Liver (tissue), 9 donors: ENCODE data around the gene ASAP2. TPM values are rescaled to one million over a fixed set of nuclear protein-coding genes. Genes with fewer than 3 reads are reported as not detected.

Source experiments
- DNase-seq: peaks from one replicate; pipeline ENCODE4 v3.0.0-alpha.2; 2017; ENCODE audit warnings: low spot score
- H3K27ac ChIP-seq, 2 donors: one replicate each; pipeline ENCODE4 v1.7.0; 2013; ENCODE audit warnings: inconsistent platforms in 2 of 2, low read length in 2 of 2, control low read depth in 1 of 2, low read depth in 1 of 2, mild to moderate bottlenecking in 1 of 2
- H3K27me3 ChIP-seq, 4 donors: one replicate each; pipeline versions ENCODE4 v1.6.1 to v1.7.0; 2013; ENCODE audit warnings: low read length in 3 of 4, inconsistent platforms in 1 of 4, mild to moderate bottlenecking in 1 of 4, moderate library complexity in 1 of 4; ENCODE audit not compliant: control insufficient read depth in 4 of 4, insufficient read depth in 4 of 4
- H3K36me3 ChIP-seq, 4 donors: one replicate each; pipeline versions ENCODE4 v1.6.1 to v1.7.0; 2013; ENCODE audit warnings: low read length in 3 of 4, mild to moderate bottlenecking in 3 of 4, low read depth in 1 of 4, moderate library complexity in 1 of 4; ENCODE audit not compliant: control insufficient read depth in 4 of 4, insufficient read depth in 3 of 4
- H3K4me1 ChIP-seq, 4 donors: one replicate each; pipeline versions ENCODE4 v1.6.1 to v1.7.0; 2013; ENCODE audit warnings: low read length in 3 of 4, mild to moderate bottlenecking in 3 of 4, moderate library complexity in 1 of 4; ENCODE audit not compliant: control insufficient read depth in 4 of 4, insufficient read depth in 4 of 4
- H3K4me3 ChIP-seq, 3 donors: one replicate each; pipeline versions ENCODE4 v1.6.1 to v1.7.0; 2013; ENCODE audit warnings: low read length in 3 of 3, control low read depth in 1 of 3, low read depth in 1 of 3, mild to moderate bottlenecking in 1 of 3
- H3K9ac ChIP-seq, 2 donors: one replicate each; pipeline ENCODE4 v1.7.0; 2013; ENCODE audit warnings: low read length in 2 of 2, mild to moderate bottlenecking in 2 of 2, moderate library complexity in 2 of 2, control low read depth in 1 of 2, low read depth in 1 of 2
- H3K9me3 ChIP-seq, 4 donors: one replicate each; pipeline versions ENCODE4 v1.6.1 to v1.7.0; 2013; ENCODE audit warnings: low read length in 3 of 4; ENCODE audit not compliant: control insufficient read depth in 4 of 4
- EGR1 ChIP-seq, 2 donors: IDR thresholded peaks; 2 replicates each; pipeline ENCODE4 v1.6.1; 2016 to 2018; ENCODE audit warnings: antibody characterized with exemption in 2 of 2, low read depth in 2 of 2
- FOXA1 ChIP-seq: IDR thresholded peaks from 2 replicates; pipeline ENCODE4 v1.6.1; 2016; ENCODE audit warnings: antibody characterized with exemption
- FOXA2 ChIP-seq: IDR thresholded peaks from 2 replicates; pipeline ENCODE4 v1.6.1; 2016; ENCODE audit warnings: antibody characterized with exemption
- GABPA ChIP-seq, 2 donors: IDR thresholded peaks in 1 of 2; conservative IDR thresholded peaks in 1 of 2; 2 replicates each; pipeline ENCODE4 v1.6.1; 2016; ENCODE audit warnings: antibody characterized with exemption in 2 of 2, mild to moderate bottlenecking in 1 of 2, moderate library complexity in 1 of 2
- HNF4A ChIP-seq, 2 donors: conservative IDR thresholded peaks; 2 replicates each; pipeline ENCODE4 v1.6.1; 2016; ENCODE audit warnings: antibody characterized with exemption in 2 of 2, mild to moderate bottlenecking in 2 of 2
- HNF4G ChIP-seq: IDR thresholded peaks from 2 replicates; pipeline ENCODE4 v1.6.1; 2016; ENCODE audit warnings: antibody characterized with exemption
- JUND ChIP-seq, 2 donors: IDR thresholded peaks; 2 replicates each; pipeline ENCODE4 v1.6.1; 2016; ENCODE audit warnings: antibody characterized with exemption in 2 of 2
- MAX ChIP-seq: IDR thresholded peaks from 2 replicates; pipeline ENCODE4 v1.6.1; 2016; ENCODE audit warnings: antibody characterized with exemption
- NR2F2 ChIP-seq: IDR thresholded peaks from 2 replicates; pipeline ENCODE4 v1.6.1; 2016; ENCODE audit warnings: antibody characterized with exemption
- RAD21 ChIP-seq, 2 donors: IDR thresholded peaks; 2 replicates each; pipeline ENCODE4 v1.6.1; 2016; ENCODE audit warnings: antibody characterized with exemption in 2 of 2, mild to moderate bottlenecking in 2 of 2
- REST ChIP-seq: IDR thresholded peaks from 2 replicates; pipeline ENCODE4 v1.6.1; 2016; ENCODE audit warnings: antibody characterized with exemption, mild to moderate bottlenecking
- RXRA ChIP-seq, 2 donors: IDR thresholded peaks; 2 replicates each; pipeline ENCODE4 v1.6.1; 2017 to 2018; ENCODE audit warnings: antibody characterized with exemption in 2 of 2, mild to moderate bottlenecking in 1 of 2
- TAF1 ChIP-seq: conservative IDR thresholded peaks from 2 replicates; pipeline ENCODE4 v1.6.1; 2016; ENCODE audit warnings: antibody characterized with exemption, mild to moderate bottlenecking
- YY1 ChIP-seq: IDR thresholded peaks from 2 replicates; pipeline ENCODE4 v1.6.1; 2016; ENCODE audit warnings: antibody characterized with exemption, mild to moderate bottlenecking
- WGBS: extraction: QIAGEN DNeasy Blood & Tissue Kit; methylation state at CpG from one replicate; pipeline ENCODE4 v1.1.7; 2013; 5-methylcytosine and 5-hydroxymethylcytosine counted together
- polyA plus RNA-seq, 2 donors: library from polyadenylated mRNA; stranded (reverse) in 1 of 2; unstranded in 1 of 2; fragments of 200-250 nt in 1 of 2; fragments of >200 nt in 1 of 2; fragmentation: Nextera tagmentation in 1 of 2; extraction: Ambion mirVana in 1 of 2; gene quantifications; one replicate each; pipeline versions ENCODE4 v1.2.1 to v1.2.3, GENCODE V29; 2013 to 2015
- total RNA-seq, 2 donors: library from RNA; depleted of rRNA; stranded (reverse); fragments of >200 nt; gene quantifications; one replicate each; pipeline ENCODE4 v1.2.3, GENCODE V29; 2014
- TF ChIP-seq, protein P1 (sequence below): IDR thresholded peaks from 2 replicates; pipeline ENCODE4 v1.6.1; 2016; ENCODE audit warnings: antibody characterized with exemption
- TF ChIP-seq, protein P2 (sequence below): IDR thresholded peaks from 2 replicates; pipeline ENCODE4 v1.6.1; 2016; ENCODE audit warnings: antibody characterized with exemption
- donor health status: healthy.
- donor health status: healthy.
- donor health status: healthy.
- donor health status: healthy.
- donor health status: healthy.

ASAP2 gene
- total and polyA plus RNA-seq, 4 donors = 0.36 to 5.9 (median 2.6) TPM

- Histone ChIP-seq H3K9me3 (no peaks in the 10 kb centered on the region), H3K4me3 (no peak overlapping the region), H3K27me3 (peaks cover 0 to 2% (median 0%) of the 10 kb centered on the region in 4 donors), H3K27ac (no peak overlapping the region), H3K36me3 (no peaks in the 10 kb centered on the region), H3K9ac (no peak overlapping the region), H3K4me1 (peaks cover 7 to 20% (median 9%) of the 10 kb centered on the region in 4 donors)
- WGBS = 76% methylated on average over 4 of the region's 4 CpGs
- no peak for TF ChIP-seq EGR1 (IDR thresholded peaks at IDR 0.05; ENCODE audit: low read depth in 2 of 2)
- TF ChIP-seq RXRA (IDR thresholded peaks at IDR 0.05) = no peak
- TF ChIP-seq NR2F2 = no peak
- TF ChIP-seq HNF4A (conservative IDR thresholded peaks at IDR 0.05) = no peak
- TF ChIP-seq JUND (IDR thresholded peaks at IDR 0.05) = no peak
- TF ChIP-seq FOXA1 = no peak
- TF ChIP-seq TAF1 = no peak
- no peak for TF ChIP-seq YY1
- TF ChIP-seq HNF4G = no peak
- no peak for TF ChIP-seq FOXA2
- TF ChIP-seq, protein P1, sequence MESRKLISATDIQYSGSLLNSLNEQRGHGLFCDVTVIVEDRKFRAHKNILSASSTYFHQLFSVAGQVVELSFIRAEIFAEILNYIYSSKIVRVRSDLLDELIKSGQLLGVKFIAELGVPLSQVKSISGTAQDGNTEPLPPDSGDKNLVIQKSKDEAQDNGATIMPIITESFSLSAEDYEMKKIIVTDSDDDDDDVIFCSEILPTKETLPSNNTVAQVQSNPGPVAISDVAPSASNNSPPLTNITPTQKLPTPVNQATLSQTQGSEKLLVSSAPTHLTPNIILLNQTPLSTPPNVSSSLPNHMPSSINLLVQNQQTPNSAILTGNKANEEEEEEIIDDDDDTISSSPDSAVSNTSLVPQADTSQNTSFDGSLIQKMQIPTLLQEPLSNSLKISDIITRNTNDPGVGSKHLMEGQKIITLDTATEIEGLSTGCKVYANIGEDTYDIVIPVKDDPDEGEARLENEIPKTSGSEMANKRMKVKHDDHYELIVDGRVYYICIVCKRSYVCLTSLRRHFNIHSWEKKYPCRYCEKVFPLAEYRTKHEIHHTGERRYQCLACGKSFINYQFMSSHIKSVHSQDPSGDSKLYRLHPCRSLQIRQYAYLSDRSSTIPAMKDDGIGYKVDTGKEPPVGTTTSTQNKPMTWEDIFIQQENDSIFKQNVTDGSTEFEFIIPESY = no peak
- TF ChIP-seq REST = no peak
- TF ChIP-seq, protein P2, sequence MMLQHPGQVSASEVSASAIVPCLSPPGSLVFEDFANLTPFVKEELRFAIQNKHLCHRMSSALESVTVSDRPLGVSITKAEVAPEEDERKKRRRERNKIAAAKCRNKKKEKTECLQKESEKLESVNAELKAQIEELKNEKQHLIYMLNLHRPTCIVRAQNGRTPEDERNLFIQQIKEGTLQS = no peak
- DNase-seq = no peak
Measured at GRCh38 chr2:9211496-9211895, 4.9 kb downstream of the ASAP2 start.

DNA sequence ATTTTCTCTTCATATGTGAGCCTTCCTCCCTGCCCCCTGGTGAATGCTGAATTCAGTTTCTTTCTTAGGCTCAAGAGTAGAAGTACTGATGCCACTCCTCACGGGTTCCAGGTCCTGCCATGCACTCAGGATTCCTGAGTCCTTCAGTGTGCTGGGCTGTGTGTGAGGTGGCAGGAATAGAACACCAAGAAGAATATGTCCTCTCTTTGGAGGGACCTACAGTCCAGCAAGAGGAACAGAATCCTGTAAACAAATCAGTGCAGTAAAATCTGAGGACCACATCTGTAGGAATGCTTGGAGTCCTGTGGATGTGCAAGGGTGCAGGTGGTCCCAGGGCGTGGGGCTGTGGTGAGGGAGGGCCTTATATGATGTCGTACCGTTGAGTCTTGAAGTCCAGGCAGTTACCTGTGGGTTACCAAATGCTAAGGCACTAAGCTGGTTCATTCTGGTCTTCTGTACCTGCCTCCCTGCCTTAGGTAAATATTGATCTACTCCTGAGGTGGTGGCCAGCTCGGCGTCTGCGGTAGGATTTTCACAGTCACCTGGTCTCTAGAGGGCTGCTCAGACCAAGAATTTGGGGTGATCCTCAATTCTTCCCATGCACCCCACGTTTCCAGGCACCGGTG, 5.5 kb downstream of the ASAP2 start:
- no peaks in the 10 kb centered on the region for H3K36me3 ChIP-seq
- H3K4me1 ChIP-seq = peaks cover 6 to 17% (median 7%) of the 10 kb centered on the region in 4 donors
- 67% methylated on average over 9 of the region's 9 CpGs for WGBS
- peaks cover 0 to 2% (median 0%) of the 10 kb centered on the region in 4 donors for H3K27me3 ChIP-seq
- H3K9me3 ChIP-seq = no peaks in the 10 kb centered on the region
- TF ChIP-seq NR2F2 (no peak), MAX (no peak), YY1 (no peak), HNF4G (no peak), FOXA2 (no peak), GABPA (IDR thresholded peaks at IDR 0.05 in 1 of 2, conservative IDR thresholded peaks at IDR 0.05 in 1 of 2) (no peak), RAD21 (IDR thresholded peaks at IDR 0.05) (no peak)
- H3K27ac ChIP-seq = no peak overlapping the region
- no peak overlapping the region for H3K9ac ChIP-seq
- no peak for DNase-seq
- no peak overlapping the region for H3K4me3 ChIP-seq
